HepG2 (cell line): Measurements from ENCODE around the gene XPO1. TPM values are rescaled to one million over a fixed set of nuclear protein-coding genes. Genes with fewer than 3 reads are reported as not detected.

Source experiments
- ASH2L ChIP-seq: fragments of 300-600, 200-600 bp; sonication (generic); IDR thresholded peaks from 2 replicates; pipeline ENCODE4 v1.7.0; 2017; ENCODE audit warnings: low read depth, mild to moderate bottlenecking, moderate library complexity, mixed read lengths, low read length; ENCODE audit not compliant: insufficient read length
- GZF1 ChIP-seq: sonication (generic); formaldehyde crosslinking; IDR thresholded peaks from 2 replicates; pipeline ENCODE4 v1.5.1; 2020; ENCODE audit warnings: mild to moderate bottlenecking, missing genetic modification reagents
- HES4 ChIP-seq: sonication (generic); formaldehyde crosslinking; IDR thresholded peaks from 2 replicates; pipeline ENCODE4 v1.9.0; 2021; ENCODE audit warnings: mild to moderate bottlenecking, missing genetic modification reagents, borderline replicate concordance
- MTF2 ChIP-seq: sonication (generic); formaldehyde crosslinking; IDR thresholded peaks from 2 replicates; pipeline ENCODE4 v1.5.0; 2020; ENCODE audit warnings: missing genetic modification reagents, borderline replicate concordance
- MZF1 ChIP-seq: sonication (generic); formaldehyde crosslinking; IDR thresholded peaks from 2 replicates; pipeline ENCODE4 v1.8.1; 2023; ENCODE audit warnings: mild to moderate bottlenecking, missing genetic modification reagents, borderline replicate concordance
- RERE ChIP-seq: IDR thresholded peaks from 2 replicates; pipeline ENCODE4 v1.6.1; 2016; ENCODE audit warnings: low read depth, missing genetic modification reagents, missing compliant biosample characterization
- SRSF4 ChIP-seq: fragments of 200-400 bp; formaldehyde crosslinking; IDR thresholded peaks from one replicate; pipeline ENCODE4 v1.6.1; 2018; ENCODE audit warnings: mild to moderate bottlenecking, low read depth, low read length, moderate library complexity; ENCODE audit not compliant: poor library complexity, severe bottlenecking
- YY1 ChIP-seq: IDR thresholded peaks from 2 replicates; pipeline ENCODE4 v1.6.1; 2011; ENCODE audit warnings: low read length, low read depth, moderate library complexity, mild to moderate bottlenecking; ENCODE audit not compliant: insufficient read depth, insufficient replicate concordance
- ZBTB4 ChIP-seq: sonication (generic); formaldehyde crosslinking; IDR thresholded peaks from 2 replicates; pipeline ENCODE4 v1.4.0; 2020; ENCODE audit warnings: missing genetic modification reagents, mild to moderate bottlenecking, borderline replicate concordance
- ZNF343 ChIP-seq: sonication (generic); formaldehyde crosslinking; IDR thresholded peaks from 2 replicates; pipeline ENCODE4 v1.4.0; 2020; ENCODE audit warnings: mild to moderate bottlenecking, missing genetic modification reagents
- ZNF552 ChIP-seq: sonication (generic); formaldehyde crosslinking; IDR thresholded peaks from 2 replicates; pipeline ENCODE4 v1.9.0; 2022; ENCODE audit warnings: missing genetic modification reagents, mild to moderate bottlenecking, borderline replicate concordance
- ZNF567 ChIP-seq: sonication (generic); formaldehyde crosslinking; IDR thresholded peaks from 2 replicates; pipeline ENCODE4 v1.8.1; 2023; ENCODE audit warnings: mild to moderate bottlenecking, missing genetic modification reagents, borderline replicate concordance
- ZSCAN30 ChIP-seq: sonication (generic); formaldehyde crosslinking; IDR thresholded peaks from 2 replicates; pipeline ENCODE4 v1.5.0; 2020; ENCODE audit warnings: mild to moderate bottlenecking, missing genetic modification reagents
- ZSCAN5A ChIP-seq: sonication (generic); formaldehyde crosslinking; IDR thresholded peaks from 2 replicates; pipeline ENCODE4 v1.8.0; 2022; ENCODE audit warnings: mild to moderate bottlenecking, missing genetic modification reagents, borderline replicate concordance
- polyA plus RNA-seq, 8 experiments: library from polyadenylated mRNA; depleted of rRNA in 3 of 8; stranded (reverse) in 7 of 8; unstranded in 1 of 8; fragments of >200 nt; fragmentation: Illumina TruSeq in 4 of 8; extraction: Trizol in 4 of 8; gene quantifications; 2 replicates each; pipeline versions ENCODE4 v1.2.1 to v1.2.3, GENCODE V29; 2011 to 2016; ENCODE audit warnings: low read depth in 4 of 8, missing spikeins in 1 of 8, mixed read lengths in 1 of 8; ENCODE audit not compliant: insufficient read depth in 1 of 8
- total RNA-seq, 5 experiments: library from RNA; depleted of rRNA; stranded (reverse); fragments of >200 nt; fragmentation: Illumina TruSeq; extraction: Trizol; gene quantifications; 2 replicates each; pipeline ENCODE4 v1.2.3, GENCODE V29; 2016; ENCODE audit warnings: low read depth in 1 of 5

Gene XPO1
- total and polyA plus RNA-seq, 2 of the 13 experiments (the other 11 are each of a cell fraction or from before 2014, with no cell fraction given), result 67.4 to 212 TPM

- peak; percentile 23 for TF ChIP-seq ZBTB4 (CRISPR knock-in tag)
- no peak for TF ChIP-seq SRSF4
- TF ChIP-seq ZSCAN30 (CRISPR knock-in tag), result peak; percentile 76; the same call in 1 of the 2 replicates
- TF ChIP-seq MZF1 (CRISPR knock-in tag), result peak; percentile 91; the same call in 1 of the 2 replicates
- peak; percentile 28; the same call in 1 of the 2 replicates for TF ChIP-seq ZSCAN5A (CRISPR knock-in tag)
- TF ChIP-seq ASH2L, result peak; percentile 89
- TF ChIP-seq ZNF343 (CRISPR knock-in tag), result peak; percentile 86; the same call in 1 of the 2 replicates
- peak; percentile 52 for TF ChIP-seq RERE (CRISPR knock-in tag)
- peak; percentile 92 for TF ChIP-seq YY1
- peak; percentile 84; the same call in 1 of the 2 replicates for TF ChIP-seq ZNF552 (CRISPR knock-in tag)
- TF ChIP-seq GZF1 (CRISPR knock-in tag), result 0 out of 2 replicates have a peak, but pooled peaks have one; percentile 85
- TF ChIP-seq MTF2, result peak; percentile 76
- TF ChIP-seq HES4 (CRISPR knock-in tag), result peak; percentile 48; the same call in 1 of the 2 replicates
- TF ChIP-seq ZNF567 (CRISPR knock-in tag), result no peak
Observed at GRCh38 chr2:61470965-61471904, 66.9 kb downstream of the XPO1 start, which contains the start of gene USP34 (continued).
